Esophagus squamous epithelium (tissue), 4 donors: Measurements from ENCODE around the gene MED15.

Source experiments
- CTCF ChIP-seq, 6 experiments: fragments of 450-650 bp in 4 of 6; fragments of 200-600 bp in 2 of 6; sonication (generic) in 2 of 6; IDR thresholded peaks; one replicate each; pipeline ENCODE4 v1.5.1; 2016 to 2019; ENCODE audit warnings: antibody characterized with exemption in 6 of 6, mild to moderate bottlenecking in 4 of 6, moderate library complexity in 4 of 6
- POLR2A ChIP-seq, 4 donors: fragments of 450-650 bp; IDR thresholded peaks; one replicate each; pipeline ENCODE4 v1.6.1; 2017; ENCODE audit warnings: antibody characterized with exemption in 4 of 4, mild to moderate bottlenecking in 4 of 4, moderate library complexity in 3 of 4

DNA sequence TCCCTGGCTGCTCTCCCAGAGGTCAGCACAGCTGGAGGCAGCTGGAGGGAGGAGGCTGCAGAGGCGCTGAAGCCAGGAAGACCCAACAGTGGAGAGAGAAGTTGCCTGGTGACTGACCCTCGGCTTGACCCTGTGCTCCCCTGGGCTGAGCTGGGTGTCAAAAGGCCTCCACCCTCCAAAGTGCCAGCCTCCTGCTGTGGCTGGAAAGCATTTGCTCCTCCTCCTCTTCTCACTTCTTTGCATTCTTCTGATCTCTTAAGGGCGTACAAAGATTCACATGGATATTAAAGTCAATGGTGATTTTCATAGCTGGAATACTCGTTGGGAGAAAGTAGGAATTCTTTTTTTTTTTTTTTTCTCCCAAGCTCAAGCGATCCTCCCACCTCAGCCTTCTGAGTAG is 91.7 kb downstream of the MED15 start:
- TF ChIP-seq CTCF (IDR thresholded peaks at IDR 0.05) (no peak), POLR2A (IDR thresholded peaks at IDR 0.05) (no peak)
